Naive thymus-derived CD4-positive, alpha-beta T cell (primary cell): ENCODE data around the gene LYRM9. TPM values are rescaled to one million over a fixed set of nuclear protein-coding genes. Genes with fewer than 3 reads are reported as not detected.
A peak's percentile ranks its signal among the peaks of the same experiment; 100 is the strongest.
"Not testable (repeated sequence)": the region's sequence is repeated elsewhere in the genome, so short reads cannot be mapped to it uniquely, and the experiment has no call there.

ENCODE experiments used
- ATAC-seq: fragments of 150-1000 bp; cut with Tn5 transposase; 2 replicates; pipeline ENCODE4 v1.10.0; 2021; ENCODE audit warnings: mild to moderate bottlenecking, moderate library complexity
- CTCF ChIA-PET: fragments of 350-600 bp; sonication (Branson Sonifier 250); formaldehyde crosslinking; loops from one replicate; lab custom pipeline; 2021; ENCODE audit warnings: antibody characterized with exemption; lab: Charles Lee
- POLR2A ChIA-PET: fragments of 350-600 bp; sonication (Branson Sonifier 250); formaldehyde crosslinking; loops from one replicate; lab custom pipeline; 2021; ENCODE audit warnings: antibody characterized with exemption, inconsistent platforms; lab: Charles Lee
- DNase-seq, 9 donors: peaks; one replicate each; pipeline versions ENCODE4 v3.0.0 to v3.0.0-alpha.2; 2020 to 2022; ENCODE audit warnings: mixed read lengths in 1 of 9
- H3K27ac ChIP-seq: one replicate; pipeline ENCODE4 v1.7.0; 2013; ENCODE audit warnings: mild to moderate bottlenecking, low read depth, low read length, moderate library complexity
- H3K27me3 ChIP-seq, 2 donors: one replicate each; pipeline ENCODE4 v1.7.0; 2013; ENCODE audit warnings: low read length in 2 of 2, mild to moderate bottlenecking in 2 of 2, moderate library complexity in 2 of 2; ENCODE audit not compliant: control insufficient read depth in 2 of 2, insufficient read depth in 2 of 2
- H3K36me3 ChIP-seq, 3 experiments: 1 replicate in 2 of 3; 2 replicates in 1 of 3; pipeline ENCODE4 v1.7.0; 2013; ENCODE audit warnings: low read length in 3 of 3, mild to moderate bottlenecking in 3 of 3, moderate library complexity in 1 of 3; ENCODE audit not compliant: insufficient read depth in 3 of 3, control insufficient read depth in 2 of 3
- H3K4me1 ChIP-seq, 2 donors: one replicate each; pipeline ENCODE4 v1.7.0; 2013; ENCODE audit warnings: low read length in 2 of 2, mild to moderate bottlenecking in 2 of 2, moderate library complexity in 1 of 2; ENCODE audit not compliant: control insufficient read depth in 2 of 2, insufficient read depth in 2 of 2
- H3K4me3 ChIP-seq: 2 replicates; pipeline ENCODE4 v1.7.0; 2013; ENCODE audit warnings: mild to moderate bottlenecking, low read length
- H3K9me3 ChIP-seq, 3 experiments: 1 replicate in 2 of 3; 2 replicates in 1 of 3; pipeline ENCODE4 v1.7.0; 2013; ENCODE audit warnings: low read length in 3 of 3; ENCODE audit not compliant: control insufficient read depth in 2 of 3
- H3K27ac Mint-ChIP-seq, 9 donors: one replicate each; pipeline ENCODE4 v1.8.0; 2020 to 2022; ENCODE audit warnings: mixed read lengths in 9 of 9, mild to moderate bottlenecking in 8 of 9, moderate library complexity in 5 of 9, inconsistent platforms in 2 of 9
- H3K27me3 Mint-ChIP-seq, 5 donors: one replicate each; pipeline ENCODE4 v1.8.0; 2021 to 2022; ENCODE audit warnings: mixed read lengths in 5 of 5, mild to moderate bottlenecking in 1 of 5
- H3K36me3 Mint-ChIP-seq, 5 donors: one replicate each; pipeline ENCODE4 v1.8.0; 2020 to 2022; ENCODE audit warnings: mixed read lengths in 5 of 5, mild to moderate bottlenecking in 3 of 5, inconsistent platforms in 1 of 5
- H3K4me1 Mint-ChIP-seq, 7 donors: one replicate each; pipeline ENCODE4 v1.8.0; 2020 to 2022; ENCODE audit warnings: mixed read lengths in 7 of 7, mild to moderate bottlenecking in 3 of 7, inconsistent platforms in 1 of 7
- H3K4me3 Mint-ChIP-seq, 10 donors: one replicate each; pipeline ENCODE4 v1.8.0; 2020 to 2022; ENCODE audit warnings: mild to moderate bottlenecking in 10 of 10, mixed read lengths in 10 of 10, moderate library complexity in 6 of 10, inconsistent platforms in 2 of 10
- H3K9me3 Mint-ChIP-seq, 11 donors: one replicate each; pipeline ENCODE4 v1.8.0; 2020 to 2022; ENCODE audit warnings: mixed read lengths in 11 of 11, mild to moderate bottlenecking in 4 of 11, inconsistent platforms in 1 of 11, moderate library complexity in 1 of 11
- intact Hi-C, 2 donors: fragments of 100-400 bp; cut with micrococcal nuclease; formaldehyde crosslinking; loops; one replicate each; pipeline ENCODE4 v1.15.1; 2023
- polyA plus RNA-seq, 2 donors: library from polyadenylated mRNA; unstranded; fragments of 300-500 nt; fragmentation: Illumina TruSeq; gene quantifications; one replicate each; pipeline ENCODE4 v1.2.3, GENCODE V29; 2021
- total RNA-seq, 6 experiments: library from RNA in 5 of 6; stranded (reverse) in 5 of 6; gene quantifications; 1 replicate in 5 of 6; 2 replicates in 1 of 6; pipeline ENCODE4 v1.2.3 and lab custom pipeline; 2021 to 2026

Gene LYRM9
- total and polyA plus RNA-seq, 7 experiments from 2014 or later, result 4.2 to 33.0 (median 18.3) TPM

DNA sequence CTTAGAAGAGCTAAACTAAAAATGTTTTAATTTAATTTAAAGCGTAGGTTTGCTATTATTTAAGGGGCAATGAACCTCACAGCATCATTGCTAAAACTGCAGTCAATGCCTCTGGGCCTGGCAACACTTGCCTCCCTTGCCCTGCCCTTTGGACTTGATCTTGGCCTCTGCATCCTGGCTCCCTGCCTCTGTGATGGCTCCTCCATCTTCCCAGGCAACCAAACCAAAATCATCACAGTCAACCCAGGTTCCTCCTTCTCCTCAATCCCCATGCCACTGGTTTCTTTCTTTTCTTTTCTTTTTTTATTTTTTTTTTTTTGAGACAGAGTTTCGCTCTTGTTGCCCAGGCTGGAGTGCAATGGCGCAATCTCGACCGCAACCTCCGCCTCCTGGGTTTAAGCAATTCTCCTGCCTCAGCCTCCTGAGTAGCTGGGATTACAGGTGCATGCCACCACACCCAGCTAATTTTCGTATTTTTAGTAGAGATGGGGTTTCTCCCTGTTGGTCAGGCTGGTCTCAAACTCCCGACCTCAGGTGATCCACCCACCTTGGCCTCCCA is 6.7 kb downstream of the LYRM9 start:
- H3K36me3 Mint-ChIP-seq, H3K4me1 ChIP-seq, H3K9me3 ChIP-seq, H3K27me3 ChIP-seq, H3K36me3 ChIP-seq, H3K27ac ChIP-seq, CTCF ChIA-PET, DNase-seq, intact Hi-C loops, H3K9me3 Mint-ChIP-seq, H3K27ac Mint-ChIP-seq, ATAC-seq, H3K4me3 ChIP-seq, H3K27me3 Mint-ChIP-seq, H3K4me3 Mint-ChIP-seq: not testable (repeated sequence)
- POLR2A ChIA-PET, result interaction anchor here (0.6 kb wide), 1 partner anchor 11 kb away, joined by 3 read pairs; no protein-coding TSS in a partner anchor
- H3K4me1 Mint-ChIP-seq, result peaks cover 3 to 28% (median 18%) of the 10 kb centered on the region in 7 donors

DNA sequence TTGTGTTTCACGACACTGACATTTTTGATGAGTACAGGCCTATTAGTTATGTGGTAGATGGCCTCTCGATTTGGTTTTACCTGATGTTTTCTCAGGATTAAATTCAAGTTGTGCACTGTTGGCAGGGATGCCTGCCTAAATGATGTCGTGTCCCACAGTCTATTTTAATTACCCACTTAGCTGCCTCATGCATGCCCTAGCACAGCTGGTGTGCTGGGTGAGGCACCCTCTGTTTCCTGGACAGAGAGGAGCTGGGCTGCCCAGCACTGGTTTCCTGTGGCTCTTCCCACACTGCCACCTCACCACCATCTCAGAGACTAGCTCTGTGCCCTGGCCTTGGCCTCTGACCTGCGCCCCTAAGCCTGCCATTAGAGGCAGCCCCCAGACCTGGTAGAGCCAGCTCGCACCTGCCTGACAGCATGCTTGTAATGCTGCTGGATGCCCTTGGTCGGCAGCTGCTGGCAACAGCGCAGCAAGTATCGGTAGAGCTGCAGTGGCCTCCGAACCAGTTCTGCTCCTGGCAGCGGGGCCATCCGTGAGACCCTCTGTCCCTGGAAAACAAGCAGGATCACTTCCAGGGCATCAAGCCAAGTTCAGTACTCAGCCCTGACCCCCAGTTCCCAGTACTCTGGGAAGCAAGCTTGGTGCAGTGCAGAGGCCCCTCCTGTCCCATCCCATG is 10.9 kb downstream of the LYRM9 start:
- H3K4me3 Mint-ChIP-seq, result no peak overlapping the region
- H3K4me1 ChIP-seq, result peaks cover 4 to 16% of the 10 kb centered on the region in 2 donors
- ChIA-PET POLR2A (interaction anchor here (3.3 kb wide), 1 partner anchor 77 kb away, joined by 8 read pairs; no protein-coding TSS in a partner anchor), CTCF (interaction anchor here (1.2 to 9.3 kb wide), 4 partner anchors 11 to 228 kb away, joined by 3 to 140 read pairs (median 10); partner anchors contain the start of gene LYRM9)
- H3K4me3 ChIP-seq, result no peak overlapping the region
- H3K9me3 Mint-ChIP-seq, result no peaks in the 10 kb centered on the region
- H3K36me3 Mint-ChIP-seq, result peaks cover 0 to 10% (median 4%) of the 10 kb centered on the region in 5 donors
- no peaks in the 10 kb centered on the region for H3K27me3 ChIP-seq
- H3K27ac Mint-ChIP-seq, result no peak overlapping the region
- DNase-seq (no peak), ATAC-seq (no peak)
- peaks cover 23 to 40% (median 25%) of the 10 kb centered on the region in 7 donors for H3K4me1 Mint-ChIP-seq
- no peak overlapping the region for H3K27ac ChIP-seq
- H3K36me3 ChIP-seq, result no peaks in the 10 kb centered on the region
- H3K27me3 Mint-ChIP-seq, result no peaks in the 10 kb centered on the region
- no peaks in the 10 kb centered on the region for H3K9me3 ChIP-seq
- intact Hi-C loops, result no loop called here

DNA sequence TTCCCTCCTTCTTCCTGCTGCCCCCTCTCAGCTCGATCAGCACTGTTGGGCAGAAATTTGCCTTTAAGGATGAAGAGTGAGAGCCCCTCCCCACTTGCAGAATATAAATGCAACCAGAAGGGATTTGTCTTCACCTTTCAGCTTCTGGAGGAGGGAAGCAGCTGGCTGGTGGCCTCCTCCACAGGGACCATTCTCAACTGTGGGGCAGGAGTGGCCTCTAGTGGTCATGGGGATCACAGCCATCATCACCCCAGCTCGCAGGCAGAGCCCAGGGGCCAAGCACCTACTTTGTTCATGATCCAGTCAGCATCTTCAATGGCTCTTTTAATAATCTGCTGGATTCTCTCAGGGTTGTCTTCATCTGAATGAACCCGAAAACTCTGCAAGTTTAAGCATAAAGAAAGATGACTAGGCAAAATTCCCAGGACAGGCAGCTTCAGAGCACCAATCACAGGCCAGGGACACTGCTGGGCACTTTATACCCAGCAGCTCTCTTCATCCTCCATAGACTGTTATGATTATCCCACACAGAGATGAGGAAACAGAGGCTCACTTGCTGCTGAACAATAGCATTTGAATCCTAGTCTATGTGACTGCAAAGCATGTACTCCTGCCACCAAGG is 13.1 kb downstream of the LYRM9 start:
- no peaks in the 10 kb centered on the region for H3K27me3 ChIP-seq
- H3K27ac ChIP-seq, result no peak overlapping the region
- Mint-ChIP-seq H3K27me3 (no peaks in the 10 kb centered on the region), H3K9me3 (no peaks in the 10 kb centered on the region), H3K36me3 (peaks cover 0 to 23% (median 8%) of the 10 kb centered on the region in 5 donors), H3K4me1 (peaks cover 19 to 37% (median 24%) of the 10 kb centered on the region in 7 donors), H3K27ac (peak overlapping the region in 3 of 9 donors; percentile 25 to 70 (median 62)), H3K4me3 (peak overlapping the region in 7 of 10 donors; percentile 14 to 77 (median 51))
- ChIA-PET CTCF (interaction anchor here (0.7 to 9.3 kb wide), 10 partner anchors 9 to 226 kb away, joined by 3 to 140 read pairs (median 4); partner anchors contain the start of gene LYRM9), POLR2A (interaction anchor here (1.3 to 2.6 kb wide), 3 partner anchors 9 to 75 kb away, joined by 3 to 13 read pairs (median 11); partner anchors contain the start of gene LYRM9)
- H3K36me3 ChIP-seq, result peaks cover 0 to 5% (median 0%) of the 10 kb centered on the region in 3 experiments
- intact Hi-C loops, result loop anchor here (1.0 to 2.0 kb wide), 4 partner anchors 13 to 225 kb away; partner anchors contain the start of gene LYRM9 (in 1 of the 2)
- H3K9me3 ChIP-seq, result no peaks in the 10 kb centered on the region
- H3K4me1 ChIP-seq, result peaks cover 4 to 16% of the 10 kb centered on the region in 2 donors
- DNase-seq (peak; percentile 23 to 70 (median 54)), ATAC-seq (peak; percentile 84)
- H3K4me3 ChIP-seq, result no peak overlapping the region

DNA sequence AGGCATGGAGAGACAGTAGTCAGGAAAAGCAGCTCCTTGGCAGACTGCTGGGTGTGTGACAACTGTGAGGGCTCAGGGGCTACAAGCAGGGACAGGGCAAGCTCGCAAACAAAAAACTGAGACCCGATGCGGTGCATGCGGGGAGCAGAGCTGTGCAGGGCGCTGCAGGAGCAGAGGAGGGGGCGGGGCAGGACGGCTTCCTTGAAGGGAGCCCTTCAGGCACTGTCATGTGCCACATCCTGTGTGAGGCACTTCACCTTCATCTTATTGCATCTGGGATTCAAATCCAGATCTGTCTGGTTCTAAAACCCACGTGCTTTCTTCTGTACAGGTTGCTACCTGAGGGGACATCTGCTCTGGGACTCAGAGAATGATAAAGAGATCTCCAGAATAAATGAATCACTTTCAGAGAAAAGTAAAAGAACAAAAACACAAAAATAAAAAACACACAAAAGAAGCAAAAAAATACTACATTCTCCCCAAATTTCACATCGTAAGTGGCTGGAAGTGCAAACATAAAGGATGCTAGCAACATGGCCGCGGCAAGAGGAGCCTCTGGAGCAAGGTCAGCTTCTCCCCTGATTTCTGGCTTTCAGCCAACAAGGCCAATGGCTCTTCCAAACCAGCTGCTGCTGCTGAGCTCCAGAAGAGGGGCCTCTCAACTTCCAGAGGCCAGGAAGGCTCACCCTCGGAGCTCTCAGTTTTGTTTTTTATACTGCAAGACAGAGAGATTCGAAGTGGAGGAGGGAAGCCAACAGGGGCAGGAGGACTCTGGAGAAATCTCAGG is 14.2 kb downstream of the LYRM9 start:
- peaks cover 0 to 5% (median 0%) of the 10 kb centered on the region in 3 experiments for H3K36me3 ChIP-seq
- H3K4me1 ChIP-seq, result peaks cover 4 to 16% of the 10 kb centered on the region in 2 donors
- H3K4me1 Mint-ChIP-seq, result peaks cover 18 to 35% (median 22%) of the 10 kb centered on the region in 7 donors
- ChIA-PET CTCF (interaction anchor here (1.0 to 9.3 kb wide), 7 partner anchors 14 to 119 kb away, joined by 3 to 140 read pairs (median 13); partner anchors contain the start of gene LYRM9), POLR2A (interaction anchor here (0.5 to 2.6 kb wide), 5 partner anchors 10 to 74 kb away, joined by 3 to 13 read pairs (median 3); partner anchors contain the start of gene LYRM9)
- peak; percentile 63 for ATAC-seq
- H3K27me3 Mint-ChIP-seq, result no peaks in the 10 kb centered on the region
- no peaks in the 10 kb centered on the region for H3K9me3 ChIP-seq
- intact Hi-C loops, result loop anchor here in 1 of 2 donors (1.0 kb wide), 1 partner anchor 14 kb away; the partner anchor contains the start of gene LYRM9
- peak overlapping the region in 9 of 10 donors; percentile 8 to 81 (median 66) for H3K4me3 Mint-ChIP-seq
- H3K9me3 Mint-ChIP-seq, result peaks cover 0 to 1% (median 0%) of the 10 kb centered on the region in 11 donors
- no peaks in the 10 kb centered on the region for H3K27me3 ChIP-seq
- H3K27ac Mint-ChIP-seq, result peak overlapping the region in 8 of 9 donors; percentile 12 to 86 (median 68)
- no peak overlapping the region for H3K27ac ChIP-seq
- peak in 8 of 9 donors; percentile 17 to 58 (median 45) for DNase-seq
- H3K36me3 Mint-ChIP-seq, result peaks cover 0 to 31% (median 10%) of the 10 kb centered on the region in 5 donors
- no peak overlapping the region for H3K4me3 ChIP-seq

- Histone ChIP-seq H3K27me3 (no peaks in the 10 kb centered on the region), H3K27ac (no peak overlapping the region), H3K9me3 (peaks cover 0 to 4% (median 0%) of the 10 kb centered on the region in 3 experiments), H3K4me1 (peaks cover 4% of the 10 kb centered on the region in 2 donors), H3K36me3 (peaks cover 0 to 5% (median 0%) of the 10 kb centered on the region in 3 experiments), H3K4me3 (no peak overlapping the region)
- no peak overlapping the region for H3K27ac Mint-ChIP-seq
- intact Hi-C loops, result no loop called here
- no peak for ATAC-seq
- peaks cover 6 to 20% (median 8%) of the 10 kb centered on the region in 7 donors for H3K4me1 Mint-ChIP-seq
- H3K9me3 Mint-ChIP-seq, result peaks cover 0 to 7% (median 0%) of the 10 kb centered on the region in 11 donors
- no peaks in the 10 kb centered on the region for H3K27me3 Mint-ChIP-seq
- ChIA-PET CTCF (no interaction called here), POLR2A (no interaction called here)
- DNase-seq, result no peak
- H3K36me3 Mint-ChIP-seq, result peaks cover 0 to 33% (median 15%) of the 10 kb centered on the region in 5 donors
- H3K4me3 Mint-ChIP-seq, result no peak overlapping the region
These were observed 19.4 kb downstream of the LYRM9 start for GRCh38 chr17:27873746-27874145.
